Fibroblast of lung (primary cell): Measurements from ENCODE around the gene PRPF38A. TPM values are rescaled to one million over a fixed set of nuclear protein-coding genes. Genes with fewer than 3 reads are reported as not detected.

Experiments
- DNase-seq, 2 donors: peaks; one replicate each; pipeline versions ENCODE4 v3.0.0 to v3.0.0-alpha.2; 2010; ENCODE audit warnings: low read depth in 2 of 2
- H2AFZ ChIP-seq: 2 replicates; pipeline ENCODE4 v1.5.1; 2012; ENCODE audit warnings: low read length, control low read depth, inconsistent platforms
- H3K27ac ChIP-seq: 2 replicates; pipeline ENCODE4 v1.5.1; 2011; ENCODE audit warnings: low read length, control low read depth; ENCODE audit not compliant: insufficient read depth
- H3K27me3 ChIP-seq: 2 replicates; pipeline ENCODE4 v1.5.1; 2011; ENCODE audit warnings: mild to moderate bottlenecking, low read length; ENCODE audit not compliant: control insufficient read depth, insufficient read depth
- H3K36me3 ChIP-seq: 2 replicates; pipeline ENCODE4 v1.5.1; 2011; ENCODE audit warnings: low read length; ENCODE audit not compliant: control insufficient read depth, insufficient read depth
- H3K4me1 ChIP-seq: 2 replicates; pipeline ENCODE4 v1.5.1; 2011; ENCODE audit warnings: low read length; ENCODE audit not compliant: control insufficient read depth, insufficient read depth; ENCODE audit errors: extremely low read depth
- H3K4me2 ChIP-seq: 2 replicates; pipeline ENCODE4 v1.5.1; 2011; ENCODE audit warnings: low read length, control low read depth; ENCODE audit not compliant: insufficient read depth; ENCODE audit errors: extremely low read depth
- H3K4me3 ChIP-seq, 4 experiments: fragments of 200-600 bp in 1 of 4; sonication (generic) in 1 of 4; replicated peaks in 1 of 4; 2 replicates each; pipeline ENCODE4 v1.5.1; 2011 to 2016; ENCODE audit warnings: low read length in 4 of 4, low read depth in 3 of 4, mild to moderate bottlenecking in 3 of 4, control low read depth in 2 of 4, inconsistent platforms in 1 of 4, mixed read lengths in 1 of 4; ENCODE audit not compliant: insufficient read depth in 1 of 4; ENCODE audit errors: control extremely low read depth in 1 of 4
- H3K79me2 ChIP-seq: 2 replicates; pipeline ENCODE4 v1.5.1; 2012; ENCODE audit warnings: mild to moderate bottlenecking, low read length, inconsistent platforms; ENCODE audit not compliant: control insufficient read depth, insufficient read depth
- H3K9ac ChIP-seq: 2 replicates; pipeline ENCODE4 v1.5.1; 2011; ENCODE audit warnings: mild to moderate bottlenecking, low read length, control low read depth; ENCODE audit not compliant: insufficient read depth
- H3K9me3 ChIP-seq: 2 replicates; pipeline ENCODE4 v1.5.1; 2012; ENCODE audit warnings: low read depth, low read length; ENCODE audit not compliant: control insufficient read depth, insufficient read depth
- H4K20me1 ChIP-seq: 2 replicates; pipeline ENCODE4 v1.5.1; 2011; ENCODE audit warnings: low read length; ENCODE audit not compliant: control insufficient read depth, insufficient read depth; ENCODE audit errors: extremely low read depth
- CTCF ChIP-seq, 2 donors: IDR thresholded peaks in 1 of 2; conservative IDR thresholded peaks in 1 of 2; 1 replicate in 1 of 2; 2 replicates in 1 of 2; pipeline ENCODE4 v1.5.1; 2011 to 2012; ENCODE audit warnings: low read length in 2 of 2, control low read depth in 1 of 2, inconsistent platforms in 1 of 2, low read depth in 1 of 2, mild to moderate bottlenecking in 1 of 2
- EZH2 ChIP-seq: IDR thresholded peaks from 2 replicates; pipeline ENCODE4 v1.5.1; 2012; ENCODE audit warnings: low read length, control low read depth, mild to moderate bottlenecking; ENCODE audit errors: missing control alignments
- polyA plus RNA-seq, 2 donors: library from polyadenylated mRNA; depleted of rRNA in 1 of 2; stranded (reverse) in 1 of 2; unstranded in 1 of 2; fragments of >200 nt; gene quantifications; 2 replicates each; pipeline ENCODE4 v1.2.1, GENCODE V29; 2011 to 2012; ENCODE audit warnings: missing spikeins in 1 of 2
- total RNA-seq: library from RNA; depleted of rRNA; stranded (reverse); fragments of >200 nt; gene quantifications from 2 replicates; pipeline ENCODE4 v1.2.1, GENCODE V29; 2014

PRPF38A gene
- total and polyA plus RNA-seq, 2 donors (not counting 1 experiment from before 2014, with no cell fraction given) = 7.3 to 22.4 TPM

GRCh38 chr1:52403566-52404115, 761 bp upstream of the PRPF38A start:
- peak overlapping the region; percentile 97 for H3K27ac ChIP-seq
- DNase-seq = peak; percentile 78 to 81
- peaks cover 29% of the 10 kb centered on the region for H3K79me2 ChIP-seq

DNA sequence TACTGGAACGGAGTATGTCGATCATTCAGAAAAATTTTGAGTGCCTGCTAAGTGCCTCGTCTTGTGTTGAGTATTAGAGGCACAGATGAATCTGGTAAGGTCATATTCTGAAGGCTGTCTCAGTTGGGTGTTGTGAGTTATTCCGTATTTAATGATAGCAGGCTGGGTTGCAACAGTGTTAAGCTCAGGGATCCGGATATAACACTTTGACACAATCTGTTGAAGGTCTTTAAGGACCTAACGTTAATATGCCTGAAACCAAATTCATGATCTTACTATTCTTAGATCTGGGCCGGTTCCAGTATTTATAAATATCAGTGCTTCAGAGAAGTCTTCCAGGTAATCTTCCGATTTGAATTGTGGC, 555 bp downstream of the PRPF38A start:
- no peaks in the 10 kb centered on the region for H3K9me3 ChIP-seq
- H3K27me3 ChIP-seq = no peaks in the 10 kb centered on the region
- no peaks in the 10 kb centered on the region for H4K20me1 ChIP-seq
- H3K27ac ChIP-seq = peak overlapping the region; percentile 97
- peak overlapping the region; percentile 89 for H3K9ac ChIP-seq
- peak overlapping the region; percentile 79 to 100 (median 94) for H3K4me3 ChIP-seq
- peak overlapping the region; percentile 84 for H3K4me2 ChIP-seq
- H3K79me2 ChIP-seq = peaks cover 29% of the 10 kb centered on the region
- TF ChIP-seq CTCF (conservative IDR thresholded peaks at IDR 0.05 in 1 of 2, IDR thresholded peaks at IDR 0.05 in 1 of 2; ENCODE audit: low read depth in 1 of 2, low read length in 2 of 2) (no peak), EZH2 (no peak)
- peaks cover 2% of the 10 kb centered on the region for H3K36me3 ChIP-seq
- no peaks in the 10 kb centered on the region for H3K4me1 ChIP-seq
- peak overlapping the region; percentile 94 for H2AFZ ChIP-seq
- DNase-seq = no peak

More at GRCh38 chr1:52403566-52404115, 761 bp upstream of the PRPF38A start:
- no peak for TF ChIP-seq EZH2
- TF ChIP-seq CTCF (conservative IDR thresholded peaks at IDR 0.05 in 1 of 2, IDR thresholded peaks at IDR 0.05 in 1 of 2; ENCODE audit: low read depth in 1 of 2, low read length in 2 of 2) = no peak
- Histone ChIP-seq H2AFZ (peak overlapping the region; percentile 99), H3K9me3 (no peaks in the 10 kb centered on the region), H3K4me1 (no peaks in the 10 kb centered on the region), H4K20me1 (no peaks in the 10 kb centered on the region), H3K27me3 (no peaks in the 10 kb centered on the region), H3K4me2 (peak overlapping the region; percentile 94), H3K4me3 (peak overlapping the region; percentile 79 to 100 (median 94)), H3K36me3 (no peaks in the 10 kb centered on the region), H3K9ac (peak overlapping the region; percentile 58)

DNA sequence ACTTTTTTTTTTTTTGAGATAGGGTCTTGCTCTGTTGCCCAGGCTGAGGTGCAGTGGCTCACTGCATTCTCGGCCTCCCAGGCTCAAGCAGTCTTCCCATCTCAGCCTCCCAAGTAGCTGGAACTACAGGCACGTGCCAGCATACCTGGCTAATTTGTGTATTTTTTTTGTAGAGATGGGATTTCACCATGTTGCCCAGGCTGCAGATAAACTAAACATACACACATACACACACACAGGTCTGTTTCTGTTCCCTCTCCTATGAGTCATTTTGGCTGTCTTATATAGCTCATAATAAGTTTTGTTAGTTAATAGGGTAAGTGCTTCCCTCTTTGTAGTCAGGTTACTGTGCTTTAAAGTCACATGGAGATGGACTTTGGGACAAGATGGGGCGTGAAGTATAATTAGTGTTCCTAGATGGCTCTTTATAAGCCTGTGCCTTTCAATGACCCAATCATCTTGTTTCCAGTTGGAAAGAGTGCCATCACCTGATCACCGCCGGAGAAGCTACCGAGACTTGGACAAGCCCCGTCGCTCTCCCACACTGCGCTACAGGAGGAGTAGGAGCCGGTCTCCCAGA, 9.1 kb downstream of the PRPF38A start:
- H3K79me2 ChIP-seq = no peaks in the 10 kb centered on the region
- no peaks in the 10 kb centered on the region for H4K20me1 ChIP-seq
- no peak overlapping the region for H3K4me2 ChIP-seq
- H3K9me3 ChIP-seq = no peaks in the 10 kb centered on the region
- no peak overlapping the region for H3K27ac ChIP-seq
- H2AFZ ChIP-seq = no peak overlapping the region
- peaks cover 5% of the 10 kb centered on the region for H3K36me3 ChIP-seq
- no peak overlapping the region for H3K4me3 ChIP-seq
- peak in 1 of 2 donors; percentile 7 for DNase-seq
- TF ChIP-seq CTCF (conservative IDR thresholded peaks at IDR 0.05 in 1 of 2, IDR thresholded peaks at IDR 0.05 in 1 of 2; ENCODE audit: low read depth in 1 of 2, low read length in 2 of 2) = no peak
- no peak for TF ChIP-seq EZH2
- no peak overlapping the region for H3K9ac ChIP-seq
- no peaks in the 10 kb centered on the region for H3K27me3 ChIP-seq
- no peaks in the 10 kb centered on the region for H3K4me1 ChIP-seq
